Brain microvascular endothelial cell (primary cell): ENCODE results near the gene SYT14.
"Not testable (repeated sequence)": the region's sequence is repeated elsewhere in the genome, so short reads cannot be mapped to it uniquely, and the experiment has no call there.

ENCODE experiments used
- DNase-seq: peaks from one replicate; pipeline ENCODE4 v3.0.0-alpha.2; 2020
- H3K27ac ChIP-seq: fragments of 250-450 bp; sonication (Bioruptor Pico); 2 replicates; pipeline ENCODE4 v1.5.1; 2020; ENCODE audit warnings: mild to moderate bottlenecking, moderate library complexity
- H3K27me3 ChIP-seq: fragments of 250-450 bp; sonication (Bioruptor Pico); replicated peaks from 2 replicates; pipeline ENCODE4 v1.5.1; 2020; ENCODE audit warnings: mild to moderate bottlenecking
- H3K36me3 ChIP-seq: fragments of 250-450 bp; sonication (Bioruptor Pico); replicated peaks from 2 replicates; pipeline ENCODE4 v1.5.1; 2020; ENCODE audit warnings: mild to moderate bottlenecking
- H3K4me3 ChIP-seq: 2 replicates; pipeline ENCODE4 v1.5.1; 2011; ENCODE audit warnings: low read depth, mild to moderate bottlenecking, control low read depth, low read length, moderate library complexity
- in situ Hi-C: cut with HindIII; loops from 2 replicates; pipeline ENCODE4 v1.10.0; 2017; ENCODE audit warnings: low sequenced_read_pairs, low pct_ligation_motif_present
- TF ChIP-seq, protein P1 (sequence below): IDR thresholded peaks from 2 replicates; pipeline ENCODE4 v1.5.1; 2011; ENCODE audit warnings: low read depth, mild to moderate bottlenecking, moderate library complexity, low read length, control low read depth, inconsistent platforms; ENCODE audit errors: missing control alignments

SYT14 gene

DNA sequence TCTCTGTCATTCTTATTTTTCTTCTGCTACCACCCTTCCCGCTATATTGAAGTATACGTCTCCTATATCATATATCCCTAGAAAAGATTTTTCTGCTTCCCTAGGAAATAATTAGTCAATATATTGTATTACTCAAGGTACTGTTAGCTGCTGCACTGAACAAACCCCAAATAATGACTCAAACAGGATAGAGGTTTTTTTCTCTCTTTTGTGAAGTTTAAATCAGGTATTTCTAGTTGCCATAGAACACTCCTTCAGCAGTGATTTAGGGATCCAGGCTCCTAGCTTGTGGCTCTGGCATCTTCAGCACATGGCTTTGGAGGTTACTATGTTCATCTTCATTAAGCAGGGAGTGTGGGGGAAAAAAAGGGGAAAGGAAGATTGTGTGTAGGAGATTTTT, 18.1 kb downstream of the SYT14 start:
- H3K36me3 ChIP-seq = no peaks in the 10 kb centered on the region
- no peaks in the 10 kb centered on the region for H3K27me3 ChIP-seq
- TF ChIP-seq, protein P1, sequence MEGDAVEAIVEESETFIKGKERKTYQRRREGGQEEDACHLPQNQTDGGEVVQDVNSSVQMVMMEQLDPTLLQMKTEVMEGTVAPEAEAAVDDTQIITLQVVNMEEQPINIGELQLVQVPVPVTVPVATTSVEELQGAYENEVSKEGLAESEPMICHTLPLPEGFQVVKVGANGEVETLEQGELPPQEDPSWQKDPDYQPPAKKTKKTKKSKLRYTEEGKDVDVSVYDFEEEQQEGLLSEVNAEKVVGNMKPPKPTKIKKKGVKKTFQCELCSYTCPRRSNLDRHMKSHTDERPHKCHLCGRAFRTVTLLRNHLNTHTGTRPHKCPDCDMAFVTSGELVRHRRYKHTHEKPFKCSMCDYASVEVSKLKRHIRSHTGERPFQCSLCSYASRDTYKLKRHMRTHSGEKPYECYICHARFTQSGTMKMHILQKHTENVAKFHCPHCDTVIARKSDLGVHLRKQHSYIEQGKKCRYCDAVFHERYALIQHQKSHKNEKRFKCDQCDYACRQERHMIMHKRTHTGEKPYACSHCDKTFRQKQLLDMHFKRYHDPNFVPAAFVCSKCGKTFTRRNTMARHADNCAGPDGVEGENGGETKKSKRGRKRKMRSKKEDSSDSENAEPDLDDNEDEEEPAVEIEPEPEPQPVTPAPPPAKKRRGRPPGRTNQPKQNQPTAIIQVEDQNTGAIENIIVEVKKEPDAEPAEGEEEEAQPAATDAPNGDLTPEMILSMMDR = no peak
- in situ Hi-C loops = no loop called here
- DNase-seq = no peak
- H3K4me3 ChIP-seq = no peak overlapping the region
- no peak overlapping the region for H3K27ac ChIP-seq

DNA sequence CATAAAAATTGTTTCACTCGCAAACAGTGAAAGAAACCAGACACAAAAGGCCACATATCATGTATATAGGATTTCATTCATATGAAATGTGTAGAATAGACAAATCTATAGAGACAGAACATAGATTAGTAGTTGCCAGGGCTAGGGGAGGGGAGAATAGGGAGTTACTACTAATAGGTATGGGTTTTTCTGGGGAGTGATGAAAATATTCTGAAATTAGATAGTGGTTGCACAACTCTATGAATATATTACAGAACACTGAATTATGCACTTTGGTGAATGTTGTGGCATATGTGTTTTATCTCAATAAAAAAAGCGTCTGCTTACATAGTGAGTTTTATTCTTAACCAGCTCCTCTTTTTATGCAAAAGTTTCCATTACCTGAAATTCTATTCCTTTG, 21.6 kb downstream of the SYT14 start:
- Histone ChIP-seq H3K4me3 (no peak overlapping the region), H3K27ac (no peak overlapping the region), H3K36me3 (no peaks in the 10 kb centered on the region), H3K27me3 (no peaks in the 10 kb centered on the region)
- DNase-seq = no peak
- in situ Hi-C loops = no loop called here
- TF ChIP-seq, protein P1 = no peak

DNA sequence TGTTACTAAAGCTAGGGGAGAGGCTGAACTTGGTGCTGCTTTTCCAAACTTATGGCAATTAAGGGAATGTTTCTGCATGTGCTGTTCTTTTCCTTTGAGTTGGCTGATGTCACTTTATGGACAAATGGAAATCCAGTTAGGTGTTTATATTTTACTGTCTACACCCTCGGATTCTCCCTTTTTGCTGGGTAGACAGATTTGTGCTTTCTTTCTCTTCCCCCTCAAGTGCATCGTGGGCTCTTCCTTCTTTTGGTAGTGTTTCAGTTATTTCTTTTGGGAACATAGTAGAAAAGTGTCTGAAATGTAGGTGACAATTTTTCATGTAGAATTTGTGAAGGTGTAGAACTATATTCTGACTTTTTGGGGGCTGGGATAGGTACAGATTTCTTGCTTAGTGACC, 22.9 kb downstream of the SYT14 start:
- TF ChIP-seq, protein P1 = no peak

DNA sequence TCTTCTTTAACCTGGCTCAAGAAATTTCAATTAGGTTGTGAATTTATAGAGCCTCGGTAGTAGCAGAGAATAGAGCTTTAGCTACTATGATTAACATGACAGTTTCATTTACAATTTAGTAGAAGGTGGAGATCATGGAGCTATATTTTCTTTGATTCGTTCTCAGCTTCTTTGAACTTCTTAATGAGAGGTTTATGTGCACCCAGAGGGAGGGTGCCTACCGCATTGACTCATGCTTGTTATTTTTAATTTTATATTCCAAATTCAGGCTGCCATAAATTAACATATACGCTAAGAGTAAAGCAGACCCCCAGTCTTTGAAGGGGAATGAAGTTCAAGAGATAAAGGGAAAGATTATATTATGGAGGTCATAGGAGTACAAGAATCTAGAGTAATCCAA, 24.4 kb downstream of the SYT14 start:
- DNase-seq = no peak
- TF ChIP-seq, protein P1 = no peak
- in situ Hi-C loops = no loop called here
- Histone ChIP-seq H3K36me3 (no peaks in the 10 kb centered on the region), H3K27me3 (no peaks in the 10 kb centered on the region), H3K4me3 (no peak overlapping the region), H3K27ac (no peak overlapping the region)

More for the DNA sequence above, 22.9 kb downstream of the SYT14 start:
- Histone ChIP-seq H3K27ac (no peak overlapping the region), H3K36me3 (no peaks in the 10 kb centered on the region), H3K4me3 (no peak overlapping the region), H3K27me3 (no peaks in the 10 kb centered on the region)
- in situ Hi-C loops = no loop called here
- DNase-seq = no peak

DNA sequence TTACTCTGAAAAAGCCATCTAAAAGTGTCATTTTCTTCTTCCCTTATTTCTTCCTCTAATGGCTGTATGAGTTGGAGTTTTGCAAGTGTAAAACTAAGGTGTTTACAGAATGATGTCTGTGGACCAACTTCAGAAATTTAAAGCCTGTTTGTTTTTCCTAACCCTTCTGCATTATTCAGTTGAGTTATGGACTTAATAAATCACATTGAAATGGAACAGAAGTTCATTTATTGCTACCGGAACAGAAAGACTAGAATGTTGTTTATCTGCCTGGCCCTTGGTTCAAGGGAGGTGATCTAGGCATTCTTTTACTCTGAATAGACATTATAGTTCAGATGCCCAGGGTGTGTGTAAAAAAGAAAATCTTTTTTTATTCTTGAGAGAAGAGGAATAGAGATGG, 24.8 kb downstream of the SYT14 start:
- Histone ChIP-seq H3K36me3 (no peaks in the 10 kb centered on the region), H3K4me3 (no peak overlapping the region), H3K27ac (no peak overlapping the region), H3K27me3 (no peaks in the 10 kb centered on the region)
- DNase-seq = no peak
- in situ Hi-C loops = no loop called here
- TF ChIP-seq, protein P1 = no peak

DNA sequence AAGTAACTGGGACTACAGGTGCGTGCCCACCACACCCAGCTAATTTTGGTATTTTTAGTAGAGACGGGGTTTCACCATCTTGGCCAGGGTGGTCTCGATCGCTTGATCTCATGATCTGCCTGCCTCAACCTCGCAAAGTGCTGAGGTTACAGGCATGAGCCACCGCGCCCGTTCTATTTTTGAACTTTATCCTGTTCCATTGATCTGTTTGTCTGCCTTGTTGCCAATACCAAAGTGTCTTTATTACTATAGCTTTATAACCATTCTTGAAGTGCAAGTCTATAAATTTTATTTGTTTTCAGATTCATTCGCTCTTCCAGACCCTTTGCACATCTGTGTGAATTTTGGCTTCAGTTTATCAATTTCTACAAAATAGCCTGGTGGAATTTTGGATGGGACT, 28.0 kb downstream of the SYT14 start:
- no peak overlapping the region for H3K4me3 ChIP-seq
- TF ChIP-seq, protein P1 = no peak
- no peaks in the 10 kb centered on the region for H3K36me3 ChIP-seq
- in situ Hi-C loops = no loop called here
- DNase-seq = no peak
- no peaks in the 10 kb centered on the region for H3K27me3 ChIP-seq
- H3K27ac ChIP-seq = no peak overlapping the region

DNA sequence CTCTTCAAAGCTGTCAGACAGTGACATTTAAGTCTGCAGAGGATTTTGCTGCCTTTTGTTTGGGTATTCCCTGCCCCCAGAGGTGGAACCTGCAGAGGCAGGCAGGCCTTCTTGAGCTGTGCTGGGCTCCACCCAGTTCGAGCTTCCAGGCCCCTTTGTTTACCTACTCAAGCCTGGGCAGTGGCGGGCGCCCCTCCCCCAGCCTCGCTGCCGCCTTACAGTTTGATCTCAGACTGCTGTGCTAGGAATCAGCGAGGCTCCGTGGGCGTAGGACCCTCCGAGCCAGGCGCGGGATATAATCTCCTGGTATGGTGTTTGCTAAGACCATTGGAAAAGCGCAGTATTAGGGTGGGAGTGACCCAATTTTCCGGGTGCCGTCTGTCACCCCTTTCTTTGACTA, 40.7 kb downstream of the SYT14 start:
- in situ Hi-C loops, H3K4me3 ChIP-seq, H3K27me3 ChIP-seq, H3K36me3 ChIP-seq, DNase-seq, H3K27ac ChIP-seq: not testable (repeated sequence)
